ENCODE results near the gene ABCD3.
"Not testable (repeated sequence)": the region's sequence is repeated elsewhere in the genome, so short reads cannot be mapped to it uniquely, and the experiment has no call there.

Gene ABCD3

DNA sequence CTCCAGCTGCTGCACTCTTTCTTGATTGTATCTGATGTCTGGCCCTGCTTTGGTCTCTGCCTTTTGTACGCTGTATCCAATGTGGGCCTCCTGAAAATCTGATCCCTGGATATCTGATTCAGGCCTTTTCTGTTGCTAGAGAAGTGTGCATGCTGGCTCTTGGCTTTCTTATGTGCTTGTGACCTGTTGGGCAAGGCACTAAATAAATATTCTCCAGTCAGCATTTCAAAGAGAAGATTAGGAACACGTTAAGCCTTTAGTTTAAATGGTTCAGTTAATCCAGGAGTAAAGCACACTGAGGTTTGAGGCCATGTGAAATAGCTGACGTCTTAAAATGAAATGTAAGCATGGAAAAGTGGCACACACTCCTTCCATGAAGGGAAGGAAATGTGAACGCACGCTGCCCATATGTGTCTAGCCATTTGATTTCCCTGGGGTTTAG lies 132.6 kb downstream of the ABCD3 start:
- DNase-seq (ENCODE audit: low spot score) = no peak

DNA sequence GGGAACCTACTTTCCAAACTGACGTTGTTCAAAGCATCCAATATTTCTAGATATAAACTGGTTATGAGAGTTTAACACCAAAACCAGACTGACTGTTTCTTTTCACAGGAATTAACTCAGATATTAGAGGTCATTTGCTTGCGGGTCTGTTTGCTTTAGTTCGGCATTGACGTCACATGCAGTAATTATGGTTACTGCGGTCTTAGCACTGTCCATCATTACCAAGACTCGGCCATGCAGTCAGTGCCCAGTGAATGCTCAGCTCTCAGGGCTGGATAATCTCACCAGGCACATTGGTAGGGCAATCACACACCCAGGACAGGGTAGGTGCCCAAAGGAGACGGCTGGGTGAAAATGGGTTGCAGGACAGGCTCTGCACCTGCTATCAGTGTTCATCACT lies 133.3 kb downstream of the ABCD3 start:
- DNase-seq (ENCODE audit: low spot score) = no peak

DNA sequence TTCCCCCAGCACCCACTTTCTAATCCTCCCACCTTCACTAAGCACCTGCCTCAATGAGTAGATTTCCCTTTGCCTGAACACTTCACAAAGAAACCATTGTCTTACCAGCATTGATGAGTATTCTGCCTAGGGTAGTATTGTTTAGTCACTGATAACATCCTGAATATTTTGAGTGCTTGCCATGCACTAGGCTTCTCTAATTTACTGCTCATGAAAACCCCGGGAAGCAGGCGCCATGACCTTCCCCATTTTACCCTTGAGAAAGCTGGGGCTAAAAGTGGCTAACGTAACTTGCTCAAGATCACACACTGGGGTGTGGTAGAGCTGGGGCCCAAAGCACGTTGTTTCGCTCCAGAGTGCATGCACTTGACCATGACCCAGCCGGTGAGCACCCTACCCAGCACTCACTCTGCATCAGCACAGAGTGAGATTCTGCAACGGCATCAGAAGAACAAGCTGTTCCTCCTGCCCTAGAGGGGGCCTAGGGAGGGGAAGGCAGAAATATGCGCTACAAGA lies 133.9 kb downstream of the ABCD3 start:
- no peak for DNase-seq (ENCODE audit: low spot score)

DNA sequence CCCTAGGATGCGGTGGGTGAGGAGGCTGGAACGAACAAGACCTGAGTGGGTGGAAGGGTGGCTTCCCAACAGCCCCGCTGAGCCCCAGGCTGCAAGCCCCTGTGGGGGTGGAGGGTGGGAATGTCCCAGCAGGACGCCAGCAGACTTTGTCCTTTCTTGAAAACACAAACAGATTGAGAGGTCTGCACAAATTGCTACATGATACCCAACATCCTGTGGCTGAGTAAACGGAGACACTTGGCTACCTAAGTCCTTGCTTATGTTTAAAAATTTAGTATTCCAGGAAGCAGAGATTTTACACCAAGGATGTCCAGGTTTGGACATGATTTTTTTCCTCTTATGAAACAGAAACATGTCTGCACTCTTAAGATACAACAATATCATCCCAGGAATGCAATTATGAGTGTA lies 135.1 kb downstream of the ABCD3 start:
- DNase-seq (ENCODE audit: low spot score) = no peak

DNA sequence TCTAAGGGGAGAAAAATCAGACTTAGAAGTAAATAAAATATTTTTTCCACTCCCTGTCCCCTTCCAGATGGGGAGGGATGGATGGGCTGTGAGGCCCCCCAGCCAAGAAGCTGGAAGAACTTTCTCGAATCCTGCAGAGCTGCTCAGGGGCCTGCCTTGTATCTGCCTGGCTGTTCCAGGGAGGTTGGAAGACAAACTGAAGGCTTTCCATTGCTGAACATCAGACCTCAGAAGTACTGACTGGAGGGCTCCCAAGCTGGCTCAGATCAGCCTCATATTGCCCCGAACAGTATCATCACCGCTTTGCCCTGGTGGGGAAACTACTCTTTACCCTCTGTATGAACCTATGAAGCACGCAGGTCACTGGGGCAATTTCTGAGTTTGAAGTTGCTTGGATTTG lies 135.7 kb downstream of the ABCD3 start:
- no peak for DNase-seq (ENCODE audit: low spot score)

DNA sequence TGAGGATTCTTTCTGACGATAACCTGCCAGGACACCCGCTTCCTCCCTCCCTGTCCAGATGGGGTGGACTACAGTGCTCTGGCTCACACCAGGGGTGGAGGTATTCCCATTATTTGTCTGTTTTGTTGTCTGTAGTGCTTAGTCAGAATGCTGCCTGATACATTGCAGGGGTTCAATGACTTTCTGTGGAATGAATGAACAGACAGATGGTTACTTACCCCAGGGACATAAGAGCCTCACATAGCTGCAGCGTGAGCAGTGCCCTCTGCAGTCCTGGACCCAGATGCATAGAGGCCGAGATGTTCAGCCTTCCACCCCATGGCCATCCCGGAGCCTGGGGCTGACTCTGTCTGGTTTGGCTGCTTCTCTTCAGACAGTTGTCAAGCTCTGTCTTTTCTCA lies 136.4 kb downstream of the ABCD3 start:
- DNase-seq (ENCODE audit: low spot score) = no peak

DNA sequence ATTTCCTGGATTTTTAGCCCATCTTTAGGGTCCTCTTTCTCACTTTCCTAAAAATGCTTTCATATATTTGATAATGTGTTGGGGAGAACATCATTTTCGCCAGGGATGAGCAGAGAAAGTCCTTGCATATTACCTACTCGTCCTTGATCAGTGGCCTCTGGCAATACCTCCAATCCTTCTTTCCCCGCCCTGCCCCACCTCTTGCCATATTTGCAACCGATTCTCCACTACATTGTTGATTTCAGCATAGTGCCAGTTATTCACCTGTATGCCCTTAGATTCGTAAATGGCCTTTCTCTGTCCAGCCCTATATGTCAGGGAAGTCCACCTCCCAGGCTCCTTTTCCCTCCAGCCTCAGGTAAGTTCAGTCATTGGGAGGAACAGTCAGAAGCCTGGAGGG lies 136.9 kb downstream of the ABCD3 start:
- no peak for DNase-seq (ENCODE audit: low spot score)

DNA sequence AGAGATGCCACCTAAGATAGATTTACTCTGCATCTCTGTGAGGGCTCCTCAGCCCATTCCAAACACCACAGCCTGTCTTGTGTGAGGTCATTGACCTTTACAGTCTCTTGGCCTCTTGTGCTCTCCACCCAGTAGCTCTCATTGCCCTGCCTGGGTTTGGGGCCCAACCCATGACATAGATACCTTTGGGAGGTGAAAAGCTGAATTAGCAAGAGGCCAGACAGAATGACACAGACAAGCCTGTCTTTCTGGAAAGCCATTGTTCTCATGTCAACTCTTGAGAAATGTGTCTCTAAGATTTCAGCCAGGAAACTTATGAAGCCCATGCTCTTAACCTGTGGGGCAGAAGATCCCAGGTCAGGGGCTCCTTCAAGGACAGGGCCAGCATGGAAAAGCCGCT lies 141.7 kb downstream of the ABCD3 start:
- DNase-seq (ENCODE audit: low spot score) = no peak

DNA sequence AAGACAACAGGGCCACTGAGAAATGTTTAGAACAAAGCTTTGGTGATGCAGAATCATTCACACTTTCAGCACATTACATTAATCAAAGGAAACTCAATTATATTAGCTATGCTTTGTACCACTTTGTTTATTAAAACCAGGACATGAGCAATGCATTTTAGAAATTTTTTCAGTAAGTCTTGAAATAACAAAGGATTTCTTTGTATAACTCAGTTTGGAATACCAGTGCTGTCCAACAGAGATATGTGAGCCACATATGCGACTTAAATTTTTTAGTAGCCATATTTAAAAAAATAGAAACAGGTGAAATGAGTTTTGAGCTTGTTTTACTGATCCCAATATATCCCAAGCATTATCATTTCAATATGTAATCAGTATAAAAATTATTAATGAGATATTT lies 142.1 kb downstream of the ABCD3 start:
- no peak for DNase-seq (ENCODE audit: low spot score)

DNA sequence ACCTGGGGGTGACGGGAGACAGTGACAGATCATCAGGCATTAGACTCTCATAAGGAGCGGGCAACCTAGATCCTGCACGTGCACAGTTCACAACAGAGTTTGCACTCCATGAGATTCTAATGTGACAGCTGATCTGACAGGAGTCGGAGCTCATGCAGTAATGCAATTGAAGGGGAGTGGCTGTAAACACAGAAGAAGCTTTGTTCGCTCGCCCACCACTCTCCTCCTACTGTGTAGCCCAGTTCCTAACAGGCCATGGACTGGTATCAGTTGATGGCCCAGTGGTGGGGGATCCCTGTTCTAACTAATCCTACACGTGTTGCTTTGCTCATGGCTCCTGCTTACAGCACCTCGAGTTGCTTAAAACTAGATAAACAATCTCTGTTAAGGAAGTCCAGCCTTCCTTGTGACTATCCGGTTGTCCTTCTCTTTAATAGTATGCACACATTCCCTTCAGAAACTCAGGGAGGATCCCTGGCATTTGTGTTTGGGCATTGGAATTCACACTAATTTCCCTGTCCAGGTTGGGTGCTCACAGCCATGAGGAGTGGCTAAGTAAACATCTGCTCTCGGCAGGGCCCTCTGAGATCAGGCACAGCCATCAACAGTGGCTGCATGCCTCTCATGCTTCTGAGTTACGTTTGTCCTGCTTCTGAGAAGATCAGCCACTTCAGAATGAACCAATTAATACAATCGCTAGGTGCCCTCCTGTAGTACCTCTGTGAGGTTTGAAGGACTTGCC lies 144.5 kb downstream of the ABCD3 start:
- no peak for DNase-seq (ENCODE audit: low spot score)

DNA sequence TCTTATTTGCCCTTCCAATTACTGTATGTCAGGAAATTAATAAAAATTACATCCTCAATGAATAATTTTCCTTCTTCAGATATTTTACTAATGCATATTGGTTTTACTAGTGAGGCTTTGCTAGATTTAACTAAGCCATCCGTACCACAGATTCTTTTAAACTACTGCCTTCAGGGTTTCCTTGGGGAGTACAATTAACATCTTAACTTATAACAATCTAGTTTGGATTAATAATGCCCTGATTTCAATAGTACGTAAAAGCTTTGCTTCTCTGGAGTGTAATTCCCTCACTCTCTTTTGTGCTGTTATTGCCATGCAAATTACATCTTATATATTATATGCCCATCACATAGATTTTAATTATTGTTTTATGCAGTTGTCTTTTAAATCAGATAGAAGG lies 147.7 kb downstream of the ABCD3 start:
- DNase-seq (ENCODE audit: low spot score) = no peak

DNA sequence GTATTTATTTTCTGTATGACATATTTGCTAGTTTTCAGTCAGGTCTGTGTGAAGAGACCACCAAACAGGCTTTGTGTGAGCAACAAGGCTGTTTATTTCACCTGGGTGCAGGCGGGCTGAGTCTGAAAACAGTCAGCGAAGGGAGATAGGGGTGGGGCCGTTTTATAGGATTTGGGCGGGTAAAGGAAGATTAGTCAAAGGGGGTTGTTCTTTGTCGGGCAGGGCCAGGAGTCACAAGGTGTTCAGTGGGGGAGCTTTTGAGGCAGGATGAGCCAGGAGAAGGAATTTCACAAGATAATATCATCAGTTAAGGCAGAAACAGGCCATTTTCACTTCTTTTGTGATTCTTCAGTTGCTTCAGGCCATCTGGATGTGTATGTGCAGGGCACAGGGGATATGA lies 148.2 kb downstream of the ABCD3 start:
- DNase-seq (ENCODE audit: low spot score) = not testable (repeated sequence)

DNA sequence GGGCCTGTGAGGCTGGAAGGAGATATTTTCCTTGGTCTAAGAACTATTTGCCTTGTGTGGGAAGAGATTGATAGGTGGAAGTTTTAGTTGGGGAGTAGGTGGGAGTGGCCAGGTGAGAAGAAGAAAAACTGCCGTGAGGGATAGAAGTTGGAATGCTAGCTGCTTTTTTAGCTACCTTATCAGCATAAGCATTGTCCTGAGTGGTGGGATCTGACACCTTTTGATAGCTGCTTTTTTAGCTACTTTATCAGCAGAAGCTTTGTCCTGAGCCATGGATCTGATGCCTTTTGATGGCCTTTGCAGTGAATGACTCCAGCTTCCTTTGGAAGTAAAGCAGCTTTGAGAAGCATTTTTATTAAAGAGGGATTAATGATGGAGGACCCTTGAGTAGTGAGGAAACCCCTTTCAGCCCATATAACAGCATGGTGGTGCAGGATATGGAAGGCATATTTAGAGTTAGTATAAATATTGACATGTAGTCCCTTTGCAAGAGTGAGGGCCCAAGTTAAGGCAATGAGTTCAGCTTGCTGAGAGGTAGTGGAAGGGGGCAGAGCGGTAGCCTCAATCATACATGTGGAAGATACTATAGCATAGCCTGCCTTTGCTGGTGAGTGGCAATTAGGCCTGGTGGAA lies 149.9 kb downstream of the ABCD3 start:
- not testable (repeated sequence) for DNase-seq (ENCODE audit: low spot score)
